Fibroblast of villous mesenchyme (primary cell): Measurements from ENCODE around the gene TMC2. TPM values are rescaled to one million over a fixed set of nuclear protein-coding genes. Genes with fewer than 3 reads are reported as not detected.

Source experiments
- DNase-seq: peaks from one replicate; pipeline ENCODE4 v3.0.0-alpha.2; 2010; ENCODE audit warnings: low read depth
- H3K4me3 ChIP-seq: 2 replicates; pipeline ENCODE4 v1.5.1; 2011; ENCODE audit warnings: low read depth, mild to moderate bottlenecking, low read length
- total RNA-seq: library from RNA; depleted of rRNA; stranded (reverse); fragments of >200 nt; gene quantifications from 2 replicates; pipeline ENCODE4 v1.2.3, GENCODE V29; 2012
- TF ChIP-seq, protein P1 (sequence below): IDR thresholded peaks from 2 replicates; pipeline ENCODE4 v1.5.1; 2012; ENCODE audit warnings: low read depth, mild to moderate bottlenecking, low read length; ENCODE audit not compliant: insufficient read depth

TMC2 gene
- total RNA-seq, 1 donor = not detected

DNA sequence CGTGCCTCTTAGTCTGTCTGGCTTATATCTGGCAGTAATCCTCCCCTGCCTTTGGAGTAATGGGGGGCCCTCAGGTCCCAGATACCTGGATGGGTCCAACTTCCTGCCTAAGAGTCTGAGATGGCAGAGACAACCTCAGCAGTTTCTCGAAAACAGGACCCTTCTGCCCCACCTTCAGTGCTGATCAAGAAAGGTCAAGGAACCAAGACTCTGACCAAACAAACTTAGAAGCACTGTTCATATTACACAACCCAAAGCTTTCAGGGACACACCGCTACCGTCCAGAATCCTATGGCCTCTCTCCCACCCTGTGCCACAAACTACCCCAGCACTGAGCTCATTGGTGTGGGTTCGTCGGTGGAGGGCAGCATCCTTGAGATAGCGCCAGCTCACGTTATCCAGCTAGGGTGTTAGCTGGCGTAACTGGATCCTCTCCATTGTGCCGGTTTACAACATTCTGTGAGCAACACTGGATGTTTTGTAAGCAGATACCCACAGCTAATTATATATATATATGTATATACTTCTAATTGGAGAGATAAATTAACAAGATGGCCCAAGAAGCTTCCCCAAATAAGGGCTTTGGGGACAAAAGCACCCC lies 7.6 kb upstream of the TMC2 start:
- DNase-seq = no peak
- TF ChIP-seq, protein P1, sequence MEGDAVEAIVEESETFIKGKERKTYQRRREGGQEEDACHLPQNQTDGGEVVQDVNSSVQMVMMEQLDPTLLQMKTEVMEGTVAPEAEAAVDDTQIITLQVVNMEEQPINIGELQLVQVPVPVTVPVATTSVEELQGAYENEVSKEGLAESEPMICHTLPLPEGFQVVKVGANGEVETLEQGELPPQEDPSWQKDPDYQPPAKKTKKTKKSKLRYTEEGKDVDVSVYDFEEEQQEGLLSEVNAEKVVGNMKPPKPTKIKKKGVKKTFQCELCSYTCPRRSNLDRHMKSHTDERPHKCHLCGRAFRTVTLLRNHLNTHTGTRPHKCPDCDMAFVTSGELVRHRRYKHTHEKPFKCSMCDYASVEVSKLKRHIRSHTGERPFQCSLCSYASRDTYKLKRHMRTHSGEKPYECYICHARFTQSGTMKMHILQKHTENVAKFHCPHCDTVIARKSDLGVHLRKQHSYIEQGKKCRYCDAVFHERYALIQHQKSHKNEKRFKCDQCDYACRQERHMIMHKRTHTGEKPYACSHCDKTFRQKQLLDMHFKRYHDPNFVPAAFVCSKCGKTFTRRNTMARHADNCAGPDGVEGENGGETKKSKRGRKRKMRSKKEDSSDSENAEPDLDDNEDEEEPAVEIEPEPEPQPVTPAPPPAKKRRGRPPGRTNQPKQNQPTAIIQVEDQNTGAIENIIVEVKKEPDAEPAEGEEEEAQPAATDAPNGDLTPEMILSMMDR = no peak
- no peak overlapping the region for H3K4me3 ChIP-seq

DNA sequence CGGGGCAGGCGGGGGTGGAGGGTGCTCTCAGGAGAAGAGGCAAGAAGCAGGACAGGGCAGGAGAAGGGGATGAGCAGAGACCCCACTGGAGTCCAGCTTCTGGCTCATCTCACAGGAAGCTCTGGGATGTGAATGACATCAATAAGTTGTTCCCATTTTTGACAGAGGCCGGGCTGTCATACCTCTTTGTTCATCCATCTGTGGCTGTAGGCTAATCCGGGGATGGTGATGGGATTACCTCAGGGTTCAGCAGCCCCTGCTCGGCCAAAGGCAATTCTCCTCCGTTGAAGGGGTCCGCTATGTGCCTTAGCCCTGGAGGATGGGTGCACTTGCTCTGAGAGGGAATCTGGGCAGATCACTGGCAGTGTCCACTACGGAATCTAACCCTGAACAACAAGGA lies 3.3 kb upstream of the TMC2 start:
- TF ChIP-seq, protein P1 = no peak
- DNase-seq = no peak
- H3K4me3 ChIP-seq = no peak overlapping the region

DNA sequence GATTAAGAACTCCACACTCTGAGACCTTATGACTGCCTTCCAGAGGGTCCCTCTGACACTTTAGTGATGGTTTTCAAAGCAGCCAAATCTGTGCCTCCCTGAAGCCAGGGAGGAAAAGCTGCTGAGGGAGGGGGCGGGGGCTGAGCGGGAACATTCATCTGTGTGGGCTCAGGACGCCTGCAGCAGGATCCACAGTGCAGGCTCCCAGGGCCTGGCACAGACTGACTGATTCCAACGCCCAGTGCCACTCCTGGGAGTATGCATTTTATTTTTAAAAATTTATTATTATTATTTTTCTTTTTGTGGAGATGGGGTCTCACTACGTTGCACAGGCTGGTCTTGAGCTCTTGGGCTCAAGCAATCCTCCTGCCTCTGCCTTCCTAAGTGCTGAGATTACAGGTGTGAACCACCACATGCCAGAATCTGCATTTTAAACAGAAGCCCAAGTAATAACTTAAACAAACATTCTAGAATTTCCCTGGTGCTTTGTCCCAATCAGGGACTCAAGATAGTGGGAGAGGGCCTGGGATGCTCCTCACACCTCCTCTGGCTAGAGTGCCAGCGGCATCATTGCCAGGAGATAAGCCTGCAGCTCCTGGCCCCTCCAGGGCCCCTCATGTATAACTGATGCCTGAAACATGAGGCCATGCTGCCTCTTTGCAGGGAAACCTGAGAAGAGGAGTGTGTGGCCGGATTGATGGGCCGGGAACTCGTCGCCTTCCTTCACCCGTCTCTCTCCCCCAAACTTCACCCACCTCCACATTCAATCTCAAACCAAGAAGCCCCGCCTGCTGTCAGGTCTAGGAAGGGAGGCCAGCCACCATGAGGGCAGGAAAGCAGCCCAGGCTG lies 438 bp upstream of the TMC2 start:
- H3K4me3 ChIP-seq = no peak overlapping the region
- TF ChIP-seq, protein P1 = no peak
- DNase-seq = no peak

DNA sequence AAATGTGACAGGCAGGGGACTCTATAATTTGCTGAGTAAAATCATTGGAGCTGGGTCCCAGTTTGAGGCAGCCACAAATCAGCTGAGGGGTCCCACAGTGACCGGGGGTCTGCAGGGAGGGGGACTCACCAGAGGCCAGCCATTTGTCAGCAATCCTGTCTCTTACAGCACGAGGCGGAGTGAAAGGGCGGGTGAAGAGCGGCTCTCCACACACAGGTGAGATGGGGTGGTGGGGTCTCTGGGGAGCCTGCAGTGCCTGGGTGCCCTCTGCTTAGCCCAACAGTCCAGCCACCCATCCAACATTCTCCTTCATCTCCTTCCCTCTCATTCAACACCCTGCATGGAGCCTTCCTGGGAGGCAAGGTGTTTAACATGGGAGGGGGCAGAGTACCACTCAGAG lies 728 bp downstream of the TMC2 start:
- H3K4me3 ChIP-seq = no peak overlapping the region
- TF ChIP-seq, protein P1 = no peak
- DNase-seq = no peak

DNA sequence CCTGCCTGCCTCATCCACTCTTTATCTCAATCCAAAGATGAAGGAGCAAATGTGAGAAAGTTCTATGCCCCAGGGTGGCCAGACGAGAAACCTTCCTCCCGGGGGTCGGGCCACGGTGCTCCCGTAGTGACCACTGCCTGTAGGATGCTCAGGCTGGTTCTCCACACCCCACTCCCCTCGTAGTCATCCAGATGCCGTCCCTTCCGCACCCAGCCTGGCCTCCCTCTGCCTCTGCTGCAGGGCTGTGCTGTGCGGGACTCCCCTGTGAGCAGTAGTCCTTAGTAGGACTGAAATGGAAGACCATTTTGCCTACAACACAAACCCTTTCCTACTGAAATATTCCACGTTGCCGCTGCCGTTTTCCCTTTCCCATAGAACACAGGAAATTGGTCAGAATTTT lies 2.0 kb downstream of the TMC2 start:
- H3K4me3 ChIP-seq = no peak overlapping the region
- DNase-seq = no peak
- TF ChIP-seq, protein P1 = no peak

DNA sequence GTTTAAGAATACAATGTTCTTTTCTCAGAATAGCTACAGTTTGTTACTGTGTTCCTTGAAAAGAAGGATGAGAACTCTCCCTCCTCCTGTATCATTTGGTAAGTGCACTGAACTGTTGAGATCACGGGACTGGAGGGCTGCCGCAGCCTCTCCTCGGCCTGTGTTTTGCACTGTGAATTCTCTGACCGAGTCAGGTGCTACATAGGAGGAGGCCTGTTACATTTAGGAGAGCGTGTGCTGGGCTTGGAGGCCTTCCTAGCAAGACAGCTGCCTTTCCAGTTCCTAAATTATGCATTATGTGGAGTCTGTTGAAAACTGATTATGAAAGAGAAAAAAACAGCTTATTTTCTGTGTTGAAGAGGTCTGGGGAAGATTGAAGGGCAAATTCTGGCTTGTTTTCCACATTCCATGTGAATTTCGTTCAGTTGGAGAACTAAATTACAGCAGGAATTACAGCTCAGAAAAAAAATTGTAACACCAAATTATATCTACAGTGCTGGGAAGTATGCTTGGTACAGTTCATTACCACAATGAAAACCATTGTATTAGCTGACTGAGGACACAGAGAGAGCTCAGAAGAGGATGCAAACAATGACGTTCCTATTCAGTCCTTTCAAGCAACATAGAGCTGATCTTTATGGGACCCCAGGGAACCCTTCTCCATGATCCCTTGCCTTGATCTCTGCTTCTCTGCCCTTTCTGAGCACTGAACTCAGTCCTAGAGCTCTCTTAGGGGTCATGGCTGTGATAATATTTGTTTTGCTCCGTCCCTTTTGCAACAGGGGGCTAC lies 2.8 kb downstream of the TMC2 start:
- TF ChIP-seq, protein P1 = no peak
- no peak for DNase-seq
- H3K4me3 ChIP-seq = no peak overlapping the region
